GM21529 (cell line): ENCODE measurements around the gene NOPCHAP1.
"Not testable (repeated sequence)": the region's sequence is repeated elsewhere in the genome, so short reads cannot be mapped to it uniquely, and the experiment has no call there.

ENCODE experiments used
- ATAC-seq: cut with Tn5 transposase; IDR thresholded peaks from one replicate; pipeline ENCODE4 v1.9.1; 2021; ENCODE audit not compliant: unreplicated experiment

Gene NOPCHAP1

DNA sequence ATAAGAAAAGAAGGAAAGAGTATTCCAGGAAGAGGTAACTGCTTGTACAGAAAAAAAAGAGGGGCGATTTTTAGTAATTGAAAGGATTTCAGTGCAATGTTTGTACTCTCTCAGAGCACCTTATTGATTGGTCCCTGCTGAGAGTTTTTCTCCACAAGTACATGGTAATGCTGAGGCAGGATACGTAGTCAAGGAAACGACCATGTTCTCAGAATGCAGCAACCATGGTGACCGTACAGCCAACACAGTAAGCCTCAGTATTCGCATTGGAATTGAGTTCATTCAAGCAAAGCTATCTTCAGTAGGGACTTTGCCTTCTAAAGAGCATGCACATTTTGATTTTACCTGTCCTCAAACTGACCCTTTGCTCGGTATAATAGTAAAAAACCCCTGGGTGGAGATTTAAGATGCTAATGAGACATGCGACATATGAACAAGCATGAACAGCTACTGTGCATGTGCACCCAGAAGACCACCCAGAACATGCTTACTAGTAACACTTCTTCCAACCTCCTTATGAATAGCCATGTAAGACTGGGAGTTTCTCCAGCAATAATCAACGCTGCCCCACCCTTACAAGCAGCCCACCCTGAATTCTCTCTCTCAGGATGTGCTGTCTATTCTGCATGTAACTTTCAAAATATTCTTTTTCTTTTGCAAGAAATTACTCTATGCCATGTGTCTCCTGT, 21.8 kb upstream of the NOPCHAP1 start:
- ATAC-seq: no peak

DNA sequence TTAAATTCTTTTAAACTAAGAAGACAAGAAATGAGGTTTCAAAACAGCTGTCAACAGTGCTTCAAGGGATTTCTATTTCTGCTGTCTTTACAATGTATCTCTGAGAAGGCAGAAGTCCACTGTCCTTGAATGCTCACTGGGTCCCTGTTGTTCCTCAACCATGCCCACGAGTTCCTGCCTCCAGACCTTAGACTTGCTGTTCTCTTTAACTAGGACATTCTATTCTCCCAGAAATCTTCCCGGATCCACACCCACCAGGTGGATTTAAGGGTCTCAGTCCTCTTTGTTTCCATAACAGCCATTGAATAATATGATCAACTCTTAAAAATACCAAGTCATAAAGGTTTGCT, 21.3 kb upstream of the NOPCHAP1 start:
- ATAC-seq: no peak

DNA sequence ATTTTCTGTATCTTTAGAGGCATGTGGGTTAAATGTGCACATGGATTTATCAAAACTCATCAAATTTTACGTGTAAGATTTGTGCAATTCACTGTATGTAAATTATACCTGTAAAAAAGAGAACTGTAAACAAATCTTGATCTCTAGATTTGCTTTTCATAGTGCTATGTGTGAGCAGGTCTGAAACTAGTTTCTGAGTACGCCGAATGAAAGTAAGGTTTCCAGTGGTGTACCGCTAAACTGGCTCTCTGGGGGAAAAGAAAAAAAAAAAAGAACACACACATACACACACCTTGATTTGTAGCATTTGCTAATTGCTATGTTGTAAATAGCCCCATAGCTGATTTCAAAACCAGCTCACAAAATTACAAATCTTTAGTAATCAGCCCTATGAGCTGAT, 19.4 kb upstream of the NOPCHAP1 start:
- peak; percentile 92 for ATAC-seq

GRCh38 chr12:104969343-104969742, 16.8 kb upstream of the NOPCHAP1 start:
- ATAC-seq: no peak

GRCh38 chr12:104971306-104971705, 14.8 kb upstream of the NOPCHAP1 start:
- ATAC-seq: no peak

GRCh38 chr12:104973250-104973649, 12.9 kb upstream of the NOPCHAP1 start:
- ATAC-seq: no peak

- ATAC-seq: peak; percentile 99
Measured at GRCh38 chr12:104974626-104975290, 11.4 kb upstream of the NOPCHAP1 start.

DNA sequence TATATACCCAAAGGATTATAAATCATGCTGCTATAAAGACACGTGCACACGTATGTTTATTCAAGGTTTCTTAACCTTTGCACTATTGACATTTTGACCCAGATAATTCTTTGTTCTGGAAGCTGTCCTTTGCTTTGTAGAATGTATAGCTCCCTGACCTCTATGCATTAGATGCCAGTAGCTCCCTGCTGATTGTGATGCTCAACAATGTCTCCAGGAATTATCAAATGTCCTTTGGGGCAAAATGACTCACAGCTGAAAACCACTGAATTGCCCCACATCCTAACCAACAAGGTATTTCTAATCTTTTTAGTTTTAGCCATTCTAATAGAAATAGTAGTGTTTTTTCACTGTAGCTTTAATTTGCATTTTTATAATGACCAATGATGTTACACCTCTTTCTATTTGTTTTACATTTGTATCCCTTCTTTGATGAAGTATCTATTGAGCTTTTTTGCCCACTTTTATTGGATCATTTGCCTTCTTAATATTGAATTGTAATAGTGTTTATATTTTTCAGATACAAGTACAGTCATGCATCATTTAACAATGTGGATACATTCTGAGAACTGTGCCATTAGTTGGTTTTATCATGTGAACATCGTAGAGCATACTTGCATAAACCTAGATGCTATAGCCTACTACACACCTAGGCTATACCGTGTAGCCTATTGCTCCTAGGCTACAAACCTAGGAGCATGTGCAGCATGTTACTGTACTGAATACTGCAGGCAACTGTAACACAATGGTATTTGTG, 10.4 kb upstream of the NOPCHAP1 start:
- ATAC-seq: no peak

- no peak for ATAC-seq
Measured at GRCh38 chr12:104976703-104977102, 9.4 kb upstream of the NOPCHAP1 start.

- not testable (repeated sequence) for ATAC-seq
Measured at GRCh38 chr12:104977688-104978087, 8.4 kb upstream of the NOPCHAP1 start.

GRCh38 chr12:104985206-104985605, 910 bp upstream of the NOPCHAP1 start:
- no peak for ATAC-seq

DNA sequence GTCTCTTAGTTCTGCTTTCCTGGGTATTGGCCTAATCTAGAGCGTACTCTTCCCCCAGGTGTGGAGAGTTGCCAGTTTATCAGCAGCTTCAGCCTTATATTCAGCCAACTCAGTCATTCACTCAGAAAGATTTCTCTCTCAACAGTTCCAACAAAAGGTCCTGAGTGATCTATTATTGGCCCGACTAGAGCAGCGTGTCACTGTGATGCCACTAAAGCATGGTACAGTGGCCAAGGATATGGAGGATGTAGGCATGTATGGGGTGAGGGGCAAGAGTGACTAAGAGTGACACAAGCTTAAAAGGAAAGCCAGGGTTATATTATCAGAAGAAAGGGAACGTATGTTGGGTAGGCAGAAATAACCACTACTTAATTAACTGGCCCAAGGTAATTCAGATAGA, 4.8 kb downstream of the NOPCHAP1 start:
- no peak for ATAC-seq

- ATAC-seq: no peak
Measured at GRCh38 chr12:104991565-104992128, 5.5 kb downstream of the NOPCHAP1 start.

GRCh38 chr12:104994336-104994735, 8.2 kb downstream of the NOPCHAP1 start:
- ATAC-seq: no peak

DNA sequence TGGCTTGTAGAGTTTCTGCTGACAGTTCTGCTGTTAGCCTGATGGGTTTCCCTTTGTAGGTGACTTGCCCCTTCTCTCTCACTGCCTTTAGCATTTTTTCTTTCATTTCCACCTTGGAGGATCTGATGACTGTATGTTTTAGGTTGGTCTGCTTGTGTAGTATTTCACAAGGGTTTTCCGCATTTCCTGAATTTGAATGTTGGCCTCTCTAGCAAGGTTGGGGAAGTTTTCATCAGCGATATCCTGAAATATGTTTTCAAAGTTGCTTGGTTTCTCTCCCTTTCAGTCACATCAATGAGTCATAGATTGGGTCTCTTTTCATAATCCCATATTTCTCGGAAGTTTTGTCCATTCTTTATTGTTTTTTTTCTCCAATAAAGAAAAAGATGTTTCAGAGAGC, 11.4 kb downstream of the NOPCHAP1 start:
- no peak for ATAC-seq

DNA sequence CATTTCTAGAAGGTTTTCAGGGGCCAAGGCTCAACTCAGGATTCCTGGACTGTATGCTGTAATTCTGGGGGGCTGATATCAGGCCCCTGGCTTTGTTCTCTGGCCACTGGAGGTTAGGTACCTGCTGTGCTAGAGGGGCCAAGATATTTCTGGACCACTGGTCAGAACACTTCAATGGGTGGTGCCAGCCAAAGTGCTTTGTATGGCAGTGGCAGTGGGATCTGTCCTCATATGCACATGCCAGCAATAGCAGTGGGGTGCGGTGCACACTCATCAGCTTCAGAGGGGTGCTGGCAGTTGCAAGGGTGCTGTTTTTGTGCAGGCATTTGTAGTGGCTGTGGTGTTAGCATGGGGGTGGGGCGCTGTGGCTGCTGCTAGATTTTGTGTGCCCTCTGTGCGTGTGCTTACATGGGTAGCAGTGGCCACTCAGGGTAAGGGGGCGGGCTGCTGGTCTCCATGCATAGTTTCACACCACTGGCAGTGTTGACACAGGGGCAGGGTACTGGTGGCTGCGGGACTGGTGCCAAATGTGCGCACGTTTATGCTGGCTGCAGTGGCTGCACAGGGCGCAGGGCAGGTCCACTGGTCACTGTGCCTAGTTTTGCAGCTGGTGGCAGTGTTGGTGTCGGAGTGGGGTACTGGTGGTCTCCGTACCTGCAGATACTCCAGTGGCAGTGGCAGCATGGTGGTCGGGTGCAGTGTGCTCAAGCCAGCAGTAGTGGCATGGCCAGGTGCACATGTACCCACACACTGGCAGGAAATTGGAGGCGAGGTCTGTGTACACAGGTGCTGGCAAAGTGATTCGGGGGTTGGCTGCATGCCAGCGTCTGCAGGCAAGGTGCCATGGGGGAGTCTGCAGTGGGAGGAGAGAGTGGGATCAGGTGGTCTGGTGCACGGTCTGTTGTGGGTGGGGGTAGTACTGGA, 12.6 kb downstream of the NOPCHAP1 start:
- no peak for ATAC-seq

GRCh38 chr12:104999347-104999685, 13.2 kb downstream of the NOPCHAP1 start:
- no peak for ATAC-seq

DNA sequence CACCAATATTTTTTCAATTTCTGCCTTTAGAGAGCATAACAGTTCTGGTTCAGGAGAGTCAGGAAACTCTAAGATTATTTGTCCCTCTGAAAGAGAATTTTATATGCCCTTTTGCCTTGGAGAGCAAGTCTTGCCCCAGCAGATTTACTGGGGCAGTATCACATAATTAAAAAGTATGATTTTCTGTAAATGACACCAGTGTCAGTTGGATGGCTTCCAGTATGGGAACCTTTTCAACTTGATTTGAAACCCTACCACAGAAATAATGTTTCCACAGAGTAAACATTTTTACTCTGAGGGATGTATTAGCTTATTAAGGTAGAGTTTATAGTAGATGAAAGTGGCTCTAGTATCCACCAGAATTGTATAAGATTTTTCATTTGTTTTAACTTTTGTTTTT, 15.4 kb downstream of the NOPCHAP1 start:
- ATAC-seq: no peak

GRCh38 chr12:105013892-105014291, 27.8 kb downstream of the NOPCHAP1 start:
- no peak for ATAC-seq

DNA sequence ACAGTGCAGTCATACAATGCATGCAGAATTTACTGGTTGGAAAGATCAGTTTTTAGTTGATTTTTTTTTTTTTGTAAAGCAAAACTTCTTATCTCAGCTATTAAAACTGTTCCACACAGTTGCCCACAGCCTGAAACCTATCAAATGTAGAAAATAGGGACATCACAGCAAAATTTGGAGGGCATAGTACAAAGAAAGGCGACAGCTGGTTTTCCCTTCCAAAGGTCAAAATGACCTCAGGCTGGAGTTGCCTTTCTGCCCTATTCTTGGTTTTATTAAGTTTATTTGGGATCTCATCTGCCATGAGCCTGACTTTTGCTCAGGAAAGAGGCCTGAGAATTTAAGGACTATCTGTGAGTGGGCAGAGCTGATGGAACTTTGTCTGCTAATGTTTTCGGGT, 28.5 kb downstream of the NOPCHAP1 start:
- ATAC-seq: no peak

DNA sequence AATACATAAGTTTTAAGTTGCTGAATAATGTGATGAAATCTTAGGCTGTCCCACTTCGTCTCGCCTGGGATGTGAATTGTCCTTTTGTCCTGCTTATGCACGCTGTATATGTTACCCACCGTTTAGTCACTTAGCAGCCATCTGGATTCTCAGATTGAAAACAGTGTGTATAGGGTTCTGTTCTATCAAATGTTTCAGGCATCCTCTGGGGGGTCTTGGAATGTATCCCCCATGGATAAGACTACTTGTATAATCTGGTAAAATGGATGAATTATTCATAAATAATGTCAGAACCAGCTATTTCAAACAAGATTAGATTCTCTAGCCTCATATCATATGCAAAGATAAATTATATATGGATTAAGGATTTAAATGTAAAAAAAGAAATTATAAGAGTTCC, 29.4 kb downstream of the NOPCHAP1 start:
- ATAC-seq: no peak
